GM12878 (cell line): ENCODE results near the gene CDC14C. TPM values are rescaled to one million over a fixed set of nuclear protein-coding genes. Genes with fewer than 3 reads are reported as not detected.

Experiments used
- ATAC-seq: fragments of 200-7000 bp; cut with Tn5 transposase; 3 replicates; pipeline ENCODE4 v1.9.1; 2020; ENCODE audit warnings: mild to moderate bottlenecking, moderate library complexity
- BruUV-seq: library from RNA; stranded (reverse); fragments of 400-500 nt; replicated peaks from 2 replicates; lab custom pipeline; 2021; lab: Mats Ljungman, UMichigan
- CTCF ChIA-PET: fragments of 300-600 bp; sonication (Branson Sonifier 250); formaldehyde crosslinking; extraction: SDS; loops from one replicate; lab custom pipeline; 2021; ENCODE audit warnings: inconsistent platforms; lab: Yijun Ruan, JAX
- POLR2A ChIA-PET: fragments of 350-600 bp; formaldehyde crosslinking; extraction: SDS; loops from one replicate; lab custom pipeline; 2021; ENCODE audit warnings: inconsistent platforms; lab: Charles Lee
- RAD21 ChIA-PET: fragments of 300-600 bp; sonication (Branson Sonifier 250); formaldehyde crosslinking; loops from one replicate; lab custom pipeline; 2023; ENCODE audit warnings: antibody characterized with exemption; ENCODE audit not compliant: unreplicated experiment; lab: Charles Lee
- SMC1A ChIA-PET: fragments of 300-600 bp; sonication (Branson Sonifier 250); formaldehyde crosslinking; loops from one replicate; lab custom pipeline; 2023; ENCODE audit not compliant: unreplicated experiment, uncharacterized antibody; lab: Charles Lee
- DNase-seq: peaks from one replicate; pipeline ENCODE4 v3.0.0-alpha.2; 2011; ENCODE audit warnings: low read depth, low spot score
- FAIRE-seq: peaks from 3 replicates; lab custom pipeline; 2011; peaks lifted over from hg19 to GRCh38; lab: Jason Lieb, UNC
- H2AFZ ChIP-seq: 2 replicates; pipeline ENCODE4 v1.6.0; 2011; ENCODE audit warnings: low read depth, low read length, control low read depth; ENCODE audit not compliant: control insufficient read depth
- H3K27ac ChIP-seq: 2 replicates; pipeline ENCODE4 v1.5.1; 2011; ENCODE audit warnings: control low read depth; ENCODE audit not compliant: control insufficient read depth, insufficient read depth
- H3K27me3 ChIP-seq, 2 experiments: replicated peaks in 1 of 2; 2 replicates each; pipeline versions ENCODE4 v1.6.0 to v1.6.1; 2011; ENCODE audit warnings: low read length in 1 of 2; ENCODE audit not compliant: control insufficient read depth in 2 of 2, insufficient read depth in 2 of 2
- H3K36me3 ChIP-seq, 2 experiments: 2 replicates each; pipeline ENCODE4 v1.5.1; 2011; ENCODE audit warnings: low read length in 1 of 2; ENCODE audit not compliant: control insufficient read depth in 2 of 2, insufficient read depth in 2 of 2
- H3K4me1 ChIP-seq: 2 replicates; pipeline ENCODE4 v1.6.1; 2011; ENCODE audit warnings: mild to moderate bottlenecking, low read length, moderate library complexity, mixed read lengths; ENCODE audit not compliant: control insufficient read depth, insufficient read depth
- H3K4me2 ChIP-seq: 2 replicates; pipeline ENCODE4 v1.6.0; 2011; ENCODE audit warnings: control low read depth; ENCODE audit not compliant: control insufficient read depth, insufficient read depth
- H3K4me3 ChIP-seq: fragments of 200-600 bp; sonication (generic); 2 replicates; pipeline ENCODE4 v1.5.1; 2016
- H3K79me2 ChIP-seq: 2 replicates; pipeline ENCODE4 v1.6.0; 2011; ENCODE audit warnings: low read length; ENCODE audit not compliant: control insufficient read depth, insufficient read depth
- H3K9ac ChIP-seq: 2 replicates; pipeline ENCODE4 v1.8.0; 2011; ENCODE audit warnings: low read length, control low read depth, mixed read lengths; ENCODE audit not compliant: control insufficient read depth, insufficient read depth
- H3K9me3 ChIP-seq: replicated peaks from 3 replicates; pipeline ENCODE4 v1.5.1; 2011; ENCODE audit warnings: mild to moderate bottlenecking, low read length; ENCODE audit not compliant: control insufficient read depth, insufficient read depth
- H4K20me1 ChIP-seq: 2 replicates; pipeline ENCODE4 v1.6.0; 2011; ENCODE audit not compliant: control insufficient read depth, insufficient read depth
- ESRRA ChIP-seq: IDR thresholded peaks from 2 replicates; pipeline ENCODE4 v1.6.1; 2012; ENCODE audit warnings: mild to moderate bottlenecking, low read length, improper control_type of control experiment
- FOXM1 ChIP-seq: IDR thresholded peaks from 2 replicates; pipeline ENCODE4 v1.6.1; 2012; ENCODE audit warnings: low read depth, mild to moderate bottlenecking, inconsistent platforms, low read length, moderate library complexity
- MEF2A ChIP-seq: IDR thresholded peaks from 2 replicates; pipeline ENCODE4 v1.6.1; 2011; ENCODE audit warnings: low read depth, mild to moderate bottlenecking, low read length, moderate library complexity; ENCODE audit not compliant: insufficient read depth
- PAX5 ChIP-seq: IDR thresholded peaks from 2 replicates; pipeline ENCODE4 v1.6.1; 2011; ENCODE audit warnings: low read depth, low read length, borderline replicate concordance
- POLR2AphosphoS2 ChIP-seq: IDR thresholded peaks from 2 replicates; pipeline ENCODE4 v1.6.1; 2011; ENCODE audit warnings: low read depth, mild to moderate bottlenecking, low read length, improper control_type of control experiment, moderate library complexity
- POLR2AphosphoS5 ChIP-seq: IDR thresholded peaks from 2 replicates; pipeline ENCODE4 v1.6.1; 2011; ENCODE audit warnings: mild to moderate bottlenecking, low read length, inconsistent platforms
- SMC3 ChIP-seq: IDR thresholded peaks from 2 replicates; pipeline ENCODE4 v1.6.1; 2011; ENCODE audit warnings: low read length, improper control_type of control experiment, borderline replicate concordance
- in situ Hi-C: fragments of 300-500 bp; cut with MboI; formaldehyde crosslinking; loops from 9 replicates; pipeline ENCODE4 v1.14.3; 2018; ENCODE audit warnings: mixed read lengths
- intact Hi-C: fragments of 100-400 bp; cut with micrococcal nuclease; formaldehyde crosslinking; loops from one replicate; pipeline ENCODE4 v1.14.2; 2022; ENCODE audit not compliant: unreplicated experiment
- polyA plus RNA-seq, 11 experiments: library from polyadenylated mRNA; depleted of rRNA in 4 of 11; unstranded in 6 of 11; stranded (reverse) in 5 of 11; fragments of >200 nt; fragmentation: Nextera tagmentation in 4 of 11; fragmentation: Illumina TruSeq in 1 of 11; extraction: Ambion mirVana in 4 of 11; extraction: Trizol in 1 of 11; gene quantifications; 1 replicate in 1 of 11; 2 replicates in 10 of 11; pipeline versions ENCODE4 v1.2.1 to v1.2.3, GENCODE V29; 2011 to 2016; ENCODE audit warnings: inconsistent platforms in 2 of 11, missing spikeins in 2 of 11, low read depth in 1 of 11
- total RNA-seq, 4 experiments: library from RNA; depleted of rRNA in 3 of 4; stranded (reverse); fragments of >200 nt in 3 of 4; fragmentation: Illumina TruSeq in 1 of 4; extraction: Trizol in 1 of 4; gene quantifications; 2 replicates each; pipeline versions ENCODE4 v1.2.1 to v1.2.3, GENCODE V29; 2013 to 2021
- TF ChIP-seq, protein P1 (sequence below): fragments of 450-650 bp; conservative IDR thresholded peaks from 2 replicates; pipeline ENCODE4 v1.6.1; 2017; ENCODE audit warnings: mild to moderate bottlenecking, moderate library complexity

The CDC14C gene
- total and polyA plus RNA-seq, 10 of the 15 experiments (the other 5 are each of a cell fraction or from before 2014, with no cell fraction given): 0.03 TPM; not detected in 9

GRCh38 chr7:48955916-48956315 is 31.6 kb downstream of the CDC14C start:
- POLR2A ChIA-PET: no interaction called here
- BruUV-seq: no TSS peak
- CTCF ChIA-PET: no interaction called here
- Histone ChIP-seq H3K4me1 (no peaks in the 10 kb centered on the region), H2AFZ (no peak overlapping the region), H3K27ac (no peak overlapping the region), H3K36me3 (no peaks in the 10 kb centered on the region), H3K9me3 (no peaks in the 10 kb centered on the region), H3K4me2 (no peak overlapping the region)
- RAD21 ChIA-PET: no interaction called here
- intact Hi-C loops: no loop called here
- no peak for TF ChIP-seq SMC3
- TF ChIP-seq PAX5: no peak
- TF ChIP-seq FOXM1: no peak
- no peak for TF ChIP-seq POLR2AphosphoS5
- no peak for TF ChIP-seq ESRRA
- TF ChIP-seq POLR2AphosphoS2: no peak
- no peak for TF ChIP-seq MEF2A
- TF ChIP-seq, protein P1, sequence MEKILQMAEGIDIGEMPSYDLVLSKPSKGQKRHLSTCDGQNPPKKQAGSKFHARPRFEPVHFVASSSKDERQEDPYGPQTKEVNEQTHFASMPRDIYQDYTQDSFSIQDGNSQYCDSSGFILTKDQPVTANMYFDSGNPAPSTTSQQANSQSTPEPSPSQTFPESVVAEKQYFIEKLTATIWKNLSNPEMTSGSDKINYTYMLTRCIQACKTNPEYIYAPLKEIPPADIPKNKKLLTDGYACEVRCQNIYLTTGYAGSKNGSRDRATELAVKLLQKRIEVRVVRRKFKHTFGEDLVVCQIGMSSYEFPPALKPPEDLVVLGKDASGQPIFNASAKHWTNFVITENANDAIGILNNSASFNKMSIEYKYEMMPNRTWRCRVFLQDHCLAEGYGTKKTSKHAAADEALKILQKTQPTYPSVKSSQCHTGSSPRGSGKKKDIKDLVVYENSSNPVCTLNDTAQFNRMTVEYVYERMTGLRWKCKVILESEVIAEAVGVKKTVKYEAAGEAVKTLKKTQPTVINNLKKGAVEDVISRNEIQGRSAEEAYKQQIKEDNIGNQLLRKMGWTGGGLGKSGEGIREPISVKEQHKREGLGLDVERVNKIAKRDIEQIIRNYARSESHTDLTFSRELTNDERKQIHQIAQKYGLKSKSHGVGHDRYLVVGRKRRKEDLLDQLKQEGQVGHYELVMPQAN: no peak
- TF ChIP-seq, all 136 proteins: peak for 0
- DNase-seq (no peak), FAIRE-seq (no peak), ATAC-seq (no peak)
- Histone ChIP-seq H3K9ac (no peak overlapping the region), H4K20me1 (no peaks in the 10 kb centered on the region), H3K79me2 (no peaks in the 10 kb centered on the region), H3K27me3 (no peaks in the 10 kb centered on the region), H3K4me3 (no peak overlapping the region)
- SMC1A ChIA-PET: no interaction called here
- in situ Hi-C loops: no loop called here
